Measurements from ENCODE around the gene ATP8A2.

DNA sequence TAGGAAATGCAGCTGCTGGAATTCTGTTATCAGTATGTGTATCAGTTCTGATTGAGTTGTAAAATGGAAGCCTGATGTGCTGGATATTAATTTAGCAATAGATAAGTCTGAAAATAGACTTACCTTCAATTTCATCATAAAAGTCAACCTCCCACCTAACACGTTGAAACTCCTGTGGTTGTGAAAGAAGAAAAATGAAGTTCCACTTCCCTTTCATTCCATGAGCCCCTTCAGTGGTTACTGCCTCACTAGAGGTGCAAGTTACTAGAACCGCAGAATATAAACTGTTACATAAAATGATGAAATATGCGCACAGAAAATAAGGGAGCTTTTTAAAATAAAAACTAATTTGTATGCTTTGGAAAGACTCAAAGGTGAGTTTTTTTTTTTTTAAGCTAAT is 430.8 kb downstream of the ATP8A2 start:
- TF ChIP-seq, protein P1, sequence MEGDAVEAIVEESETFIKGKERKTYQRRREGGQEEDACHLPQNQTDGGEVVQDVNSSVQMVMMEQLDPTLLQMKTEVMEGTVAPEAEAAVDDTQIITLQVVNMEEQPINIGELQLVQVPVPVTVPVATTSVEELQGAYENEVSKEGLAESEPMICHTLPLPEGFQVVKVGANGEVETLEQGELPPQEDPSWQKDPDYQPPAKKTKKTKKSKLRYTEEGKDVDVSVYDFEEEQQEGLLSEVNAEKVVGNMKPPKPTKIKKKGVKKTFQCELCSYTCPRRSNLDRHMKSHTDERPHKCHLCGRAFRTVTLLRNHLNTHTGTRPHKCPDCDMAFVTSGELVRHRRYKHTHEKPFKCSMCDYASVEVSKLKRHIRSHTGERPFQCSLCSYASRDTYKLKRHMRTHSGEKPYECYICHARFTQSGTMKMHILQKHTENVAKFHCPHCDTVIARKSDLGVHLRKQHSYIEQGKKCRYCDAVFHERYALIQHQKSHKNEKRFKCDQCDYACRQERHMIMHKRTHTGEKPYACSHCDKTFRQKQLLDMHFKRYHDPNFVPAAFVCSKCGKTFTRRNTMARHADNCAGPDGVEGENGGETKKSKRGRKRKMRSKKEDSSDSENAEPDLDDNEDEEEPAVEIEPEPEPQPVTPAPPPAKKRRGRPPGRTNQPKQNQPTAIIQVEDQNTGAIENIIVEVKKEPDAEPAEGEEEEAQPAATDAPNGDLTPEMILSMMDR (IDR thresholded peaks at IDR 0.05): no peak
- TF ChIP-seq EZH2 (IDR thresholded peaks at IDR 0.05): no peak

All from neural progenitor cell (in vitro differentiated cells).